ENCODE results near the gene TMEM125.

- TF ChIP-seq, protein P1, sequence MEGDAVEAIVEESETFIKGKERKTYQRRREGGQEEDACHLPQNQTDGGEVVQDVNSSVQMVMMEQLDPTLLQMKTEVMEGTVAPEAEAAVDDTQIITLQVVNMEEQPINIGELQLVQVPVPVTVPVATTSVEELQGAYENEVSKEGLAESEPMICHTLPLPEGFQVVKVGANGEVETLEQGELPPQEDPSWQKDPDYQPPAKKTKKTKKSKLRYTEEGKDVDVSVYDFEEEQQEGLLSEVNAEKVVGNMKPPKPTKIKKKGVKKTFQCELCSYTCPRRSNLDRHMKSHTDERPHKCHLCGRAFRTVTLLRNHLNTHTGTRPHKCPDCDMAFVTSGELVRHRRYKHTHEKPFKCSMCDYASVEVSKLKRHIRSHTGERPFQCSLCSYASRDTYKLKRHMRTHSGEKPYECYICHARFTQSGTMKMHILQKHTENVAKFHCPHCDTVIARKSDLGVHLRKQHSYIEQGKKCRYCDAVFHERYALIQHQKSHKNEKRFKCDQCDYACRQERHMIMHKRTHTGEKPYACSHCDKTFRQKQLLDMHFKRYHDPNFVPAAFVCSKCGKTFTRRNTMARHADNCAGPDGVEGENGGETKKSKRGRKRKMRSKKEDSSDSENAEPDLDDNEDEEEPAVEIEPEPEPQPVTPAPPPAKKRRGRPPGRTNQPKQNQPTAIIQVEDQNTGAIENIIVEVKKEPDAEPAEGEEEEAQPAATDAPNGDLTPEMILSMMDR (IDR thresholded peaks at IDR 0.05): no peak
- no peak for TF ChIP-seq POLR2A (IDR thresholded peaks at IDR 0.05)
- TF ChIP-seq EP300 (IDR thresholded peaks at IDR 0.05): no peak
- no peak for TF ChIP-seq POLR2AphosphoS5 (IDR thresholded peaks at IDR 0.05)
These were observed 44.6 kb upstream of the TMEM125 start for GRCh38 chr1:43225168-43225567.
